Measurements from ENCODE around the gene C1QA.
"Not testable (repeated sequence)": the region's sequence is repeated elsewhere in the genome, so short reads cannot be mapped to it uniquely, and the experiment has no call there.

Gene C1QA

DNA sequence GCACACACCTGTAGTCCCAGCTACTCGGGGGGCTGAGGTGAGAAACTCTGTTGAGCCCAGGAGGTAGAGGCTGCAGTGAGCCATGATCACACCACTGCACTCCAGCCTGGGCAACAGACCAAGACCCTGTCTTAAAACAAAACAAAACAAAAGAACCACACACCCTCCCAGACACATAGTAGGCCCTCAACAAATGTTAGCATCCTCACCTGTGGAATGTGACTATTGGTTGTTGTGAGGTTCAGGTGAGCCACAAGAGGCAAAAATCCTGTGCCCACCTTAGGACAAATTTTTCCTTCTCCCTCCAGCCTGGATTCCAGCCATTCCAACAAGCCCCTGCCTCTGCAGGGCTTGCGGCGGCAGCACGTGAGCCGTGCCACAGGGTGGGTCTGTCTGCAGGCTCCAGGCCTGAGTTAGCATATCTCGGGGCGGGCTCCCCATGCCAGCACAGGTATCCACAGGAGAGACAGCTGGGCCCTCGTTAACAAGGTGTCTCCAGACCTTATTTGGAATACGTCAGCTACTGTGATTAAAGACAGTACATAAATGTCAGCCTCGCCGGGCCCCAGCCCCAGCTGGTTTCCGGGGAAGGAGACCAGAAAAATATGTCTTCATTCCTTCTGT is 34.0 kb downstream of the C1QA start:
- no peaks in the 10 kb centered on the region for H3K36me3 ChIP-seq (ENCODE audit: control insufficient read depth in 1 of 2, insufficient read depth in 2 of 2, low read length in 2 of 2)
- H3K9me3 ChIP-seq (ENCODE audit: control insufficient read depth in 1 of 2, low read length in 2 of 2) = no peaks in the 10 kb centered on the region
- H3K4me3 ChIP-seq (ENCODE audit: low read depth in 1 of 2, low read length in 2 of 2) = no peak overlapping the region
- H3K27ac ChIP-seq (ENCODE audit: low read depth, low read length) = no peak overlapping the region
- peaks cover 9 to 10% of the 10 kb centered on the region in 2 donors for H3K27me3 ChIP-seq (ENCODE audit: control insufficient read depth in 1 of 2, insufficient read depth in 2 of 2, low read length in 2 of 2)
- no peak overlapping the region for H3K9ac ChIP-seq (ENCODE audit: low read depth in 1 of 2, low read length in 2 of 2)
- peaks cover 0 to 3% of the 10 kb centered on the region in 2 donors for H3K4me1 ChIP-seq (ENCODE audit: control insufficient read depth in 1 of 2, insufficient read depth in 2 of 2, low read length in 2 of 2)

DNA sequence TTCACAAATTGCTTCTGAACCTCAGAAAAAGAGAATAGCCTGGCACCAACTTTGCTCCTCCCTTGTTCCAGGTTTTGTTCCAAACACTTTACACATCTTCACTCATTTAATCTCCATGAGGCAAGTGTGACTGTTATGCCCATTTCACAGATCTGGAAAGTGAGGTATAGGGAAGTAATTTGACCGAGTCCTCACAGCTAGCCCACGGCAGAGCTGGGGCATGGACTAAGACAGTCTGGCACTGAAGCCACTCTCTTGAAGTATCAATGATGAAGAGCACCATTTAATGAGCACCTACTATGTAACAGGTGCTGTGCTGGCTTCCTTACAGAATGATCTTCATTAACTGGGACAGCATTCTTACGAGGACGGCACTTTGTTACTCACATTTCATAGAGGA is 35.6 kb downstream of the C1QA start:
- H3K27ac ChIP-seq (ENCODE audit: low read depth, low read length) = no peak overlapping the region
- no peak overlapping the region for H3K9ac ChIP-seq (ENCODE audit: low read depth in 1 of 2, low read length in 2 of 2)
- H3K27me3 ChIP-seq (ENCODE audit: control insufficient read depth in 1 of 2, insufficient read depth in 2 of 2, low read length in 2 of 2) = peaks cover 9 to 10% of the 10 kb centered on the region in 2 donors
- H3K9me3 ChIP-seq (ENCODE audit: control insufficient read depth in 1 of 2, low read length in 2 of 2) = no peaks in the 10 kb centered on the region
- H3K4me1 ChIP-seq (ENCODE audit: control insufficient read depth in 1 of 2, insufficient read depth in 2 of 2, low read length in 2 of 2) = peaks cover 6 to 12% of the 10 kb centered on the region in 2 donors
- H3K36me3 ChIP-seq (ENCODE audit: control insufficient read depth in 1 of 2, insufficient read depth in 2 of 2, low read length in 2 of 2) = no peaks in the 10 kb centered on the region
- H3K4me3 ChIP-seq (ENCODE audit: low read depth in 1 of 2, low read length in 2 of 2) = no peak overlapping the region

DNA sequence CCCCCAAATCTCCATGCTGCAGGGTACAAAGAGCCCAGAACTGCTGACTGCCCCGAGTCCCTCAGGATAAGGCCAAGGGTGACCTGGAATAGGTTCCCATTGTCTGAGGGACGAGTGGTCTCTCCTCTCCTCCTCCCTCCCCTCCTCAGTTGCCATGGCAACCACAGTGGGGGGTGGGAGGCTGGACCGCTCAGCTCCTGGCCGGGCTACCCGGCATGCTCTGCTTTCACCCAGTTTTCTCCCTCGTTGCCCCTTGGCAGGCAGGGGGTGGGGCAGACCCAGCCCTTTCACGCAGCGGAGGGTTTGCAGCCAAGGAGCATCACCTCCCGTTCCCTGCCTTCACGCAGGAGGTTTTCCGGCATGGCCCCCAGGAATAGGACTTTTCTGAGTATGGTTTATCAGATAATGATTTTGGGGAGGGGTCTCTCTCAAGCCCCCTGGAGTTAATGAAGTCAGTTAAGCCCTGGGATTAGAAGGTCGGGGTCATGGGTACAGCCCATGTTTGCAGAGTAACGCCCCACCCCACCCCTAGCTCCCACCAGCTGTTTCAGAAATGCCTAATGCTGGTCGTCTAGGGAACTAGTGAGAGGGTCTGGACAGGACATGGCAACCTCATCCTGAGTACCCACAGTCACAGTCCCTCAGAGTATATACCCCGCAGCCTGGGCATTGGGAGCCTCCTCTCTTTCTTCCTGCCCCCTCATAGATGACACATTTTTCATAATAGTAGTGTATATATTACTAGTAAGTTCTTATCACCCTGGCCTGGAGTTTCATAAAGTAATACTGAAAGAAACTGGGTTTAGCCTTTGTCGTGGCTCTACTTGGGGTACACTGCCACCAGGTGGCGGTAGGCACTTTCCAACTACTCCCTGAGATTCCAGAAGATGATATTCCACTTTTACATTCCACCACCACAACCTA is 37.3 kb downstream of the C1QA start:
- Histone ChIP-seq H3K27me3 (ENCODE audit: control insufficient read depth in 1 of 2, insufficient read depth in 2 of 2, low read length in 2 of 2) (peaks cover 0 to 4% of the 10 kb centered on the region in 2 donors), H3K27ac (ENCODE audit: low read depth, low read length) (no peak overlapping the region), H3K4me1 (ENCODE audit: control insufficient read depth in 1 of 2, insufficient read depth in 2 of 2, low read length in 2 of 2) (peaks cover 14 to 28% of the 10 kb centered on the region in 2 donors), H3K36me3 (ENCODE audit: control insufficient read depth in 1 of 2, insufficient read depth in 2 of 2, low read length in 2 of 2) (no peaks in the 10 kb centered on the region), H3K4me3 (ENCODE audit: low read depth in 1 of 2, low read length in 2 of 2) (no peak overlapping the region), H3K9ac (ENCODE audit: low read depth in 1 of 2, low read length in 2 of 2) (no peak overlapping the region), H3K9me3 (ENCODE audit: control insufficient read depth in 1 of 2, low read length in 2 of 2) (no peaks in the 10 kb centered on the region)

DNA sequence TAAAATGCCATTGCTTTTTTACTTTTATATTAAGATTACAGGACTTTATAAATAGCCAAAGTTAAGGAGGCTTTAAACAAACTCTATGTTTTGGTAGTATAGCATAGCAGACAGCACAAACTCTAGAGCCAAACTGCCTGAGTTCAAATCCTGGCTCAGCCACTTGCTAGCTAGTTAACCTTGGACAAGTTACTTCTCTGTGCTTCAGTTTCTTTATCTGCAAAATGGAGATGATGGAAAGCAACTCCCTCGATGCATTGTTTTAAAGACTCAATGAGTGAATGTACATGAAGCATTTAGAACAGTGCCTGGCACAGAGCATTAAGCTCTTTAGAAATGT is 38.0 kb downstream of the C1QA start:
- Histone ChIP-seq H3K9ac (ENCODE audit: low read depth in 1 of 2, low read length in 2 of 2) (no peak overlapping the region), H3K4me1 (ENCODE audit: control insufficient read depth in 1 of 2, insufficient read depth in 2 of 2, low read length in 2 of 2) (peaks cover 15 to 34% of the 10 kb centered on the region in 2 donors), H3K9me3 (ENCODE audit: control insufficient read depth in 1 of 2, low read length in 2 of 2) (no peaks in the 10 kb centered on the region), H3K27ac (ENCODE audit: low read depth, low read length) (no peak overlapping the region), H3K27me3 (ENCODE audit: control insufficient read depth in 1 of 2, insufficient read depth in 2 of 2, low read length in 2 of 2) (peaks cover 0 to 4% of the 10 kb centered on the region in 2 donors), H3K4me3 (ENCODE audit: low read depth in 1 of 2, low read length in 2 of 2) (no peak overlapping the region), H3K36me3 (ENCODE audit: control insufficient read depth in 1 of 2, insufficient read depth in 2 of 2, low read length in 2 of 2) (no peaks in the 10 kb centered on the region)

DNA sequence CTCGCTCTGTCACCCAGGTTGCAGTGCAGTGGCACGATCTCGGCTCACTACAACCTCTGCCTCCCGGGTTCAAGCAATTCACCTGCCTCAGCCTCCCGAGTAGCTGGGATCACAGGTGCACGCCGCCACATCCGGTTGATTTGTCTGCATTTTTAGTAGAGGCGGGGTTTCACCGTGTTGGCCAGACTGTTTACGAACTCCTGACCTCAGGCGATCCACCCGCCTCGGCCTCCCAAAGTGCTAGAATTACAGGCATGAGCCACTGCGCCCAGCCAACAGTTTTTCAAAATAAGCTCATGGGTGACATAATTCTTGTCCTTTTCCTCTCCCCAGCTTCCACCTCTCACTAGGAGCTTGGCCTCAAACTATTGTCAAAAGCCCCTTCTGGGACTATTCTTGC is 39.7 kb downstream of the C1QA start:
- H3K9ac ChIP-seq (ENCODE audit: low read depth in 1 of 2, low read length in 2 of 2); H3K9me3 ChIP-seq (ENCODE audit: control insufficient read depth in 1 of 2, low read length in 2 of 2); H3K27me3 ChIP-seq (ENCODE audit: control insufficient read depth in 1 of 2, insufficient read depth in 2 of 2, low read length in 2 of 2); H3K36me3 ChIP-seq (ENCODE audit: control insufficient read depth in 1 of 2, insufficient read depth in 2 of 2, low read length in 2 of 2); H3K4me3 ChIP-seq (ENCODE audit: low read depth in 1 of 2, low read length in 2 of 2); H3K27ac ChIP-seq (ENCODE audit: low read depth, low read length): not testable (repeated sequence)
- H3K4me1 ChIP-seq (ENCODE audit: control insufficient read depth in 1 of 2, insufficient read depth in 2 of 2, low read length in 2 of 2) = peaks cover 27 to 50% of the 10 kb centered on the region in 2 donors

DNA sequence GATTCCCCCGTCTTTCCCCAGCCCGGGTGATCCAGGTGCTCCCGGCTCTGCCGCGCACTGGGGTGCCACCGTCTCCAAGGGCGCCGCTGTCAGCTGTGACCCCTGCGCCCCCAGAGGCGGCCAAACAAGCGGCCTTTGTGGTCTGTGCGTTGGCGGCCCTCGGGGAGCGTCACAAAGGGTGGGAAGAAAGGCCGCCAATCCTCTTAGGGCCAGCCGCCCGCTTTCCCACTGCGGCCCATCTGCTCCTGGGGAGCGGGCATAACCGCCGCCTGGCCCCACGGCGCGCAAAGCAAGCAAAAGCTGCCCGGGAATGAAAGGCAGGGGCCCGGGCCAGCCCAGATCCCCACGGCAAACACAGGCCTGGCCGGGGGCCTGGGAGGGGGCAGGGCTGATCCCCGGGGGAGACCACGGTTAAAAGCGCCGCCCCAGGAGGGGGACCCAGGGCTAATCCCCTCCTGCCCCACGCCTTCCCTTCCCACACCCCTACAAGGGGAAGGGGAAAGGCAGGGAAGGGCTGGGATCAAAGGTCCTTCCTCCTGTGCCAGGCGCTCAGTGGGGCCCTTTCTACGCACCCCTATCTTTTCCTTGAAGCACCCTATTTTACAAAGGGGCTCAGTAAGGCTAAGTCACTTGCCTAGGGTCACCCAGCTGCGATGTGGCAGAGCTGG is 40.6 kb downstream of the C1QA start:
- H3K9me3 ChIP-seq (ENCODE audit: control insufficient read depth in 1 of 2, low read length in 2 of 2) = no peaks in the 10 kb centered on the region
- H3K27ac ChIP-seq (ENCODE audit: low read depth, low read length) = no peak overlapping the region
- no peaks in the 10 kb centered on the region for H3K36me3 ChIP-seq (ENCODE audit: control insufficient read depth in 1 of 2, insufficient read depth in 2 of 2, low read length in 2 of 2)
- peak overlapping the region in 1 of 2 donors; percentile 6 for H3K4me3 ChIP-seq (ENCODE audit: low read depth in 1 of 2, low read length in 2 of 2)
- H3K27me3 ChIP-seq (ENCODE audit: control insufficient read depth in 1 of 2, insufficient read depth in 2 of 2, low read length in 2 of 2) = no peaks in the 10 kb centered on the region
- H3K9ac ChIP-seq (ENCODE audit: low read depth in 1 of 2, low read length in 2 of 2) = peak overlapping the region; percentile 10 to 30
- peaks cover 27 to 50% of the 10 kb centered on the region in 2 donors for H3K4me1 ChIP-seq (ENCODE audit: control insufficient read depth in 1 of 2, insufficient read depth in 2 of 2, low read length in 2 of 2)

DNA sequence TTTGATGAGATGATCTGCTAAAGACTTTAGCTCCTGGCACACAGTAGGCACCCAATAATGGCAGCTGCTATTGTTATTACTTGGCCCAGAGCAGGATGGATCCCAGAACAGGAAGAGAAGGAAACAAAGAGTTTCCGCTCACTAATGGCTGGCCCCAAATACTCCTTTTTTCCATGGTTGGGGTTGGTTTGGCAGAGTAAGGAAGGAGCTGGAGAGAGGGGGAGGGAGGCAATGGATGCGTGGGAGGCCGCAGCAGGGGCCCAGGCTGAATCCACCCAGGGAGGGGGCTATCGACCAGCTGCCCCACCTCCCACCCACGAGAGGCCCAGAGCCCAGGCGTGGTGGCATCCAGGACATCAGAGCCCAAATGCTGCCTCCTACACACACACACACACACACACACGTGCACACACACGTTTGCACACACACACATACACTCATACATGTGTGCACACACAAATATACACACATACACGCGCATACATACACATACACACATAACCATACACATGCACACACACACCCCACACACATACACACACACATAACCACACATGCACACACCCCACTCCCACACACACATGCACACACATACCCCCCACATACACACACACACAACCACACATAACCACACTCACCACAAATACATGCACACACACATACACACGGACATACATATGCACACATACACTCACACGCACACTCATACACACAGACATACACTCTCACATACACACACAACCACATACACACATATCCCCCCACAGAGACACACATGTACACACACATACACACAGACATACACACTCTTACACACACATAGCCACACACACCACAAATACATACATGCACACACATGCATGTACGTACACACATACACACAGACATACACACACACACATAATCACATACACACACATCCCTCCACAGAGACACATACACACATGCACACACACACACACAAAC is 41.8 kb downstream of the C1QA start:
- no peaks in the 10 kb centered on the region for H3K27me3 ChIP-seq (ENCODE audit: control insufficient read depth in 1 of 2, insufficient read depth in 2 of 2, low read length in 2 of 2)
- H3K9ac ChIP-seq (ENCODE audit: low read depth in 1 of 2, low read length in 2 of 2) = peak overlapping the region in 1 of 2 donors; percentile 12
- peak overlapping the region in 1 of 2 donors; percentile 6 for H3K4me3 ChIP-seq (ENCODE audit: low read depth in 1 of 2, low read length in 2 of 2)
- H3K9me3 ChIP-seq (ENCODE audit: control insufficient read depth in 1 of 2, low read length in 2 of 2) = no peaks in the 10 kb centered on the region
- H3K4me1 ChIP-seq (ENCODE audit: control insufficient read depth in 1 of 2, insufficient read depth in 2 of 2, low read length in 2 of 2) = peaks cover 27 to 50% of the 10 kb centered on the region in 2 donors
- H3K27ac ChIP-seq (ENCODE audit: low read depth, low read length) = no peak overlapping the region
- H3K36me3 ChIP-seq (ENCODE audit: control insufficient read depth in 1 of 2, insufficient read depth in 2 of 2, low read length in 2 of 2) = no peaks in the 10 kb centered on the region

DNA sequence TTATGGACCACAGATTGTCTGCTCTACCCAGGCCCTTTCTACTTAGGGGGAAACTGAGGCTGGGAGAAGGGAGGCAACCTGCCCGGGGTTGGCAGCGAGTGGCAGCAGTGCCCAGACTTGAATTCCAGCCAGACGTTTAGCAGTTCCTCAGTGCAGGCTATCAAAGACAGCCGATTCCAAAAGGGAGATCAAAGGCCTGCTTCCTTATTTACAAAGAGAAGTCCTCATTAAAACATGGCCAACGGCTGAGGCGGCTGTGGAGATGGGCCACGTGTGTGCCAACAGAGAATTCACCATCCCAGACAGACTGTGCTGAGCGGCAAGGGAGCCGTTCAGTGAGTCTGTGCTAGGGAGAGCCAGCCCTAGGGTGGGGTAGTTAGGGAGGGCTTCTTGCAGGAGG is 44.3 kb downstream of the C1QA start:
- no peak overlapping the region for H3K27ac ChIP-seq (ENCODE audit: low read depth, low read length)
- peaks cover 27 to 46% of the 10 kb centered on the region in 2 donors for H3K4me1 ChIP-seq (ENCODE audit: control insufficient read depth in 1 of 2, insufficient read depth in 2 of 2, low read length in 2 of 2)
- H3K9ac ChIP-seq (ENCODE audit: low read depth in 1 of 2, low read length in 2 of 2) = peak overlapping the region in 1 of 2 donors; percentile 18
- no peak overlapping the region for H3K4me3 ChIP-seq (ENCODE audit: low read depth in 1 of 2, low read length in 2 of 2)
- H3K36me3 ChIP-seq (ENCODE audit: control insufficient read depth in 1 of 2, insufficient read depth in 2 of 2, low read length in 2 of 2) = no peaks in the 10 kb centered on the region
- no peaks in the 10 kb centered on the region for H3K9me3 ChIP-seq (ENCODE audit: control insufficient read depth in 1 of 2, low read length in 2 of 2)
- no peaks in the 10 kb centered on the region for H3K27me3 ChIP-seq (ENCODE audit: control insufficient read depth in 1 of 2, insufficient read depth in 2 of 2, low read length in 2 of 2)

DNA sequence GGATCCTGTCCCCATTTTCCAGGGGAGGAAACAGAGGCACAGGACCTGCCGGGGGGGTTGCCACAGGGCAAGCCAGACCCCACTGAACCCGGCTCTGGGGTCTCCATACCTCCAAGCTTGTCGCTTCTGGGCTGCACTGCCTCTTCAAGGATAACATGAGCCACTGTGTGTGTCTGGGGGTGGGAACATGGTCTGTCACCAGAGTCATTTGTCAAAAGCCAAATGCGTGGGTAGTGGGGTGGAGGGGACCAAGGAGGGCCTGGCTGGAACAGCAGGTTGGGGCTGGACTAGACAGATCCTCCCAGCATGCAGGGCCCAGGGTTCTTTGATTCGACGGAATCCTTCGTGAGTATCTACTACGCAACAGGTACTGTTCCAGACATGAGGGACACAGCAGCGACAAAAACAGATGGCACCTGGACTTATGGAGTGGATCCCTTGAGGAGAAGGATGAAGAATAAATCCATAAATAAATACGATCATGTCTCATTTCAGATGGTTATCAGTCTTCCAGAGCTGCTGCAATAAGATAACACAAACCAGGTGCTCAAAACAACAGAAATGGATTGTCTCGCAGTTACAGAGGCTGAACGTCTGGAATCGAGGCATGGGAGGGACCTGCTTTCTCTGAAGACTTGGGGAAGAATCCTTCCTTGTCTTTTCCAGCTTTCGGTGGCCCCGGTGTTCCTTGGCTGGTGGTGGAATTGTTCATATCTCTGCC is 45.3 kb downstream of the C1QA start:
- Histone ChIP-seq H3K27me3 (ENCODE audit: control insufficient read depth in 1 of 2, insufficient read depth in 2 of 2, low read length in 2 of 2) (no peaks in the 10 kb centered on the region), H3K36me3 (ENCODE audit: control insufficient read depth in 1 of 2, insufficient read depth in 2 of 2, low read length in 2 of 2) (no peaks in the 10 kb centered on the region), H3K9me3 (ENCODE audit: control insufficient read depth in 1 of 2, low read length in 2 of 2) (no peaks in the 10 kb centered on the region), H3K9ac (ENCODE audit: low read depth in 1 of 2, low read length in 2 of 2) (no peak overlapping the region), H3K4me3 (ENCODE audit: low read depth in 1 of 2, low read length in 2 of 2) (no peak overlapping the region), H3K27ac (ENCODE audit: low read depth, low read length) (no peak overlapping the region), H3K4me1 (ENCODE audit: control insufficient read depth in 1 of 2, insufficient read depth in 2 of 2, low read length in 2 of 2) (peaks cover 23 to 40% of the 10 kb centered on the region in 2 donors)

Data from duodenal mucosa (tissue), 2 donors.